ENCODE measurements around the gene ZNF512B.

The ZNF512B gene

DNA sequence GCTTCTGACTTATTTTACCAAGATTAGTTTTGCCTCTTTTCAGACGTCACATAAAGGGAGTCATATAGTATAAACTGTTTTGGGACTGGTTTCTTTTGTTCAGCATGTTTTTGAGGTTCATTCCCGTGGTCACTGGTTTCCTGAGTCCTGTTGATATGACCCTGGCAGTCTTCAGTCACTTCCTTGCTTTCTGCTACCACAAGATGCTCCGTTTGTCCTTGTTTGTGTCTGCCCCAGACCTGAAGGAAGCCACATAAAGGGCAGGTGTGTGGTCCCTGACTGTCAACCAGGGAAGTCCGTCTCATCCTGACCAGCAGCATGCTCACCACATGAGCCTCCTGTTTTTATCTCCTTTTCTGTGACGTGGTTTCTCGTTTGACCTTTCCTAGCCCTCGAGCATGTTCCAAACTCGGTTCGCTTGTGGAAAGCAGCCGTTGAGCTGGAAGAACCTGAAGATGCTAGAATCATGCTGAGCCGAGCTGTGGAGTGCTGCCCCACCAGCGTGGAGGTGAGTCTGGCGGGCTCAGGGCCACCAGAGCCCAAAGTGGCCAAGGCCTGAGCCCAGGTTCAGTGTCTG lies 40.2 kb upstream of the ZNF512B start:
- Histone ChIP-seq H3K18ac (ENCODE audit: low read length) (no peak overlapping the region), H3K4ac (ENCODE audit: low read depth, low read length) (no peak overlapping the region), H2BK15ac (replicated peaks; ENCODE audit: low read depth) (no peak overlapping the region), H3K9ac (ENCODE audit: low read length) (no peak overlapping the region), H3K56ac (ENCODE audit: low read length) (no peak overlapping the region), H4K5ac (ENCODE audit: low read length) (no peak overlapping the region), H2BK5ac (ENCODE audit: low read length) (no peak overlapping the region), H3K4me3 (ENCODE audit: low read length) (no peak overlapping the region), H3K23ac (ENCODE audit: low read length) (no peak overlapping the region), H3K79me1 (ENCODE audit: low read length) (peaks cover 3% of the 10 kb centered on the region), H4K8ac (ENCODE audit: low read depth, low read length) (no peak overlapping the region), H3K4me1 (ENCODE audit: control insufficient read depth, low read depth, low read length) (no peaks in the 10 kb centered on the region), H3K27me3 (ENCODE audit: insufficient read depth, low read length, poor library complexity) (no peaks in the 10 kb centered on the region), H3K27ac (ENCODE audit: low read depth, low read length) (no peak overlapping the region), H2AK5ac (ENCODE audit: low read length) (no peak overlapping the region), H3K4me2 (ENCODE audit: low read length) (no peak overlapping the region), H3K36me3 (ENCODE audit: control insufficient read depth, insufficient read depth, low read length) (peaks cover 18% of the 10 kb centered on the region), H3K79me2 (ENCODE audit: control insufficient read depth, insufficient read depth, low read length) (no peaks in the 10 kb centered on the region), H2BK120ac (ENCODE audit: low read depth, low read length) (no peak overlapping the region)
- no peak for DNase-seq
- WGBS (ENCODE audit: extremely low coverage, insufficient coverage, low lambda C conversion rate) = no CpG with 5 or more reads among the region's 13 CpGs

GRCh38 chr20:64006902-64007301 lies 37.2 kb upstream of the ZNF512B start:
- H3K4me1 ChIP-seq (ENCODE audit: control insufficient read depth, low read depth, low read length) = no peaks in the 10 kb centered on the region
- no peak overlapping the region for H2BK120ac ChIP-seq (ENCODE audit: low read depth, low read length)
- DNase-seq = no peak
- no peak overlapping the region for H2AK5ac ChIP-seq (ENCODE audit: low read length)
- H3K36me3 ChIP-seq (ENCODE audit: control insufficient read depth, insufficient read depth, low read length) = peaks cover 17% of the 10 kb centered on the region
- H3K4me3 ChIP-seq (ENCODE audit: low read length) = no peak overlapping the region
- H3K23ac ChIP-seq (ENCODE audit: low read length) = no peak overlapping the region
- H3K56ac ChIP-seq (ENCODE audit: low read length) = no peak overlapping the region
- H3K4ac ChIP-seq (ENCODE audit: low read depth, low read length) = no peak overlapping the region
- H2BK5ac ChIP-seq (ENCODE audit: low read length) = no peak overlapping the region
- H3K9ac ChIP-seq (ENCODE audit: low read length) = no peak overlapping the region
- no peak overlapping the region for H3K18ac ChIP-seq (ENCODE audit: low read length)
- H3K27ac ChIP-seq (ENCODE audit: low read depth, low read length) = no peak overlapping the region
- H2BK15ac ChIP-seq (replicated peaks; ENCODE audit: low read depth) = no peak overlapping the region
- H3K79me2 ChIP-seq (ENCODE audit: control insufficient read depth, insufficient read depth, low read length) = no peaks in the 10 kb centered on the region
- no peak overlapping the region for H4K8ac ChIP-seq (ENCODE audit: low read depth, low read length)
- H3K27me3 ChIP-seq (ENCODE audit: insufficient read depth, low read length, poor library complexity) = no peaks in the 10 kb centered on the region
- H4K5ac ChIP-seq (ENCODE audit: low read length) = no peak overlapping the region
- no CpG with 5 or more reads among the region's 3 CpGs for WGBS (ENCODE audit: extremely low coverage, insufficient coverage, low lambda C conversion rate)
- H3K79me1 ChIP-seq (ENCODE audit: low read length) = peaks cover 3% of the 10 kb centered on the region
- H3K4me2 ChIP-seq (ENCODE audit: low read length) = no peak overlapping the region

- H3K36me3 ChIP-seq (ENCODE audit: control insufficient read depth, insufficient read depth, low read length) = peaks cover 19% of the 10 kb centered on the region
- H2AK5ac ChIP-seq (ENCODE audit: low read length) = no peak overlapping the region
- H2BK120ac ChIP-seq (ENCODE audit: low read depth, low read length) = no peak overlapping the region
- H2BK15ac ChIP-seq (replicated peaks; ENCODE audit: low read depth) = no peak overlapping the region
- no peak overlapping the region for H3K9ac ChIP-seq (ENCODE audit: low read length)
- no peak for DNase-seq
- H3K79me1 ChIP-seq (ENCODE audit: low read length) = peaks cover 3% of the 10 kb centered on the region
- H3K27me3 ChIP-seq (ENCODE audit: insufficient read depth, low read length, poor library complexity) = no peaks in the 10 kb centered on the region
- no peak overlapping the region for H3K4me2 ChIP-seq (ENCODE audit: low read length)
- no peak overlapping the region for H3K56ac ChIP-seq (ENCODE audit: low read length)
- H4K8ac ChIP-seq (ENCODE audit: low read depth, low read length) = no peak overlapping the region
- H3K4me1 ChIP-seq (ENCODE audit: control insufficient read depth, low read depth, low read length) = no peaks in the 10 kb centered on the region
- H3K18ac ChIP-seq (ENCODE audit: low read length) = no peak overlapping the region
- no peaks in the 10 kb centered on the region for H3K79me2 ChIP-seq (ENCODE audit: control insufficient read depth, insufficient read depth, low read length)
- H2BK5ac ChIP-seq (ENCODE audit: low read length) = no peak overlapping the region
- no peak overlapping the region for H4K5ac ChIP-seq (ENCODE audit: low read length)
- H3K4ac ChIP-seq (ENCODE audit: low read depth, low read length) = no peak overlapping the region
- no CpG with 5 or more reads among the region's 10 CpGs for WGBS (ENCODE audit: extremely low coverage, insufficient coverage, low lambda C conversion rate)
- no peak overlapping the region for H3K23ac ChIP-seq (ENCODE audit: low read length)
- H3K4me3 ChIP-seq (ENCODE audit: low read length) = no peak overlapping the region
- no peak overlapping the region for H3K27ac ChIP-seq (ENCODE audit: low read depth, low read length)
Observed at GRCh38 chr20:64006490-64006889, 36.8 kb upstream of the ZNF512B start.

DNA sequence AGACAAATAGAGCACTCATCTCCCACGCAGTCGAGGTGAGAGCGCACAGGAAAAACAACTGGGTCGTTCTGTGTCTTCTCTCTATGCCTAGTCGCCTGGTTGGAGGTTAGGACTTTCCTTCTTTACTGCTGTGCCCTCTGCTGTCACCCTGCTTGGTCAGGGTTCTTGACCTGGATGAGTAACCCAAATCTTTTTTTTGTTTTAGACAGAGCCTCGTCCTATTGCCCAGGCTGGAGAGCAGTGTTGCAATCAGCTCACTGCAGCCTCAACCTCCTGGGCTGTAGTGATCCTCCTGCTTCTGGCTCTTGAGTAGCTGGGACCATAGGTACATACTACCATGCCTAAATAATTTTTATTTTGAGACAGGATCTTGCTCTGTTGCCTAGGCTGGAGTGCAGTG lies 35.7 kb upstream of the ZNF512B start:
- Histone ChIP-seq H3K36me3 (ENCODE audit: control insufficient read depth, insufficient read depth, low read length) (peaks cover 17% of the 10 kb centered on the region), H3K4me3 (ENCODE audit: low read length) (no peak overlapping the region)
- no CpG with 5 or more reads among the region's 6 CpGs for WGBS (ENCODE audit: extremely low coverage, insufficient coverage, low lambda C conversion rate)

GRCh38 chr20:64003960-64004725 lies 34.4 kb upstream of the ZNF512B start:
- Histone ChIP-seq H3K56ac (ENCODE audit: low read length) (no peak overlapping the region), H3K79me1 (ENCODE audit: low read length) (peaks cover 3% of the 10 kb centered on the region), H3K79me2 (ENCODE audit: control insufficient read depth, insufficient read depth, low read length) (no peaks in the 10 kb centered on the region), H3K27ac (ENCODE audit: low read depth, low read length) (no peak overlapping the region), H2AK5ac (ENCODE audit: low read length) (no peak overlapping the region), H3K4me3 (ENCODE audit: low read length) (no peak overlapping the region), H4K8ac (ENCODE audit: low read depth, low read length) (no peak overlapping the region), H3K4me2 (ENCODE audit: low read length) (no peak overlapping the region), H2BK15ac (replicated peaks; ENCODE audit: low read depth) (no peak overlapping the region), H4K5ac (ENCODE audit: low read length) (no peak overlapping the region), H3K36me3 (ENCODE audit: control insufficient read depth, insufficient read depth, low read length) (peaks cover 17% of the 10 kb centered on the region), H3K4me1 (ENCODE audit: control insufficient read depth, low read depth, low read length) (no peaks in the 10 kb centered on the region), H3K23ac (ENCODE audit: low read length) (no peak overlapping the region), H3K27me3 (ENCODE audit: insufficient read depth, low read length, poor library complexity) (no peaks in the 10 kb centered on the region), H2BK5ac (ENCODE audit: low read length) (no peak overlapping the region), H3K18ac (ENCODE audit: low read length) (no peak overlapping the region), H2BK120ac (ENCODE audit: low read depth, low read length) (no peak overlapping the region), H3K4ac (ENCODE audit: low read depth, low read length) (no peak overlapping the region), H3K9ac (ENCODE audit: low read length) (no peak overlapping the region)
- WGBS (ENCODE audit: extremely low coverage, insufficient coverage, low lambda C conversion rate) = no CpG with 5 or more reads among the region's 7 CpGs
- DNase-seq = no peak

More for the DNA sequence above, 35.7 kb upstream of the ZNF512B start:
- Histone ChIP-seq H2BK5ac (ENCODE audit: low read length) (no peak overlapping the region), H3K27ac (ENCODE audit: low read depth, low read length) (no peak overlapping the region), H2AK5ac (ENCODE audit: low read length) (no peak overlapping the region), H4K8ac (ENCODE audit: low read depth, low read length) (no peak overlapping the region), H3K4me2 (ENCODE audit: low read length) (no peak overlapping the region), H3K23ac (ENCODE audit: low read length) (no peak overlapping the region), H3K56ac (ENCODE audit: low read length) (no peak overlapping the region), H3K79me2 (ENCODE audit: control insufficient read depth, insufficient read depth, low read length) (no peaks in the 10 kb centered on the region), H3K27me3 (ENCODE audit: insufficient read depth, low read length, poor library complexity) (no peaks in the 10 kb centered on the region), H4K5ac (ENCODE audit: low read length) (no peak overlapping the region), H3K9ac (ENCODE audit: low read length) (no peak overlapping the region), H3K18ac (ENCODE audit: low read length) (no peak overlapping the region), H3K79me1 (ENCODE audit: low read length) (peaks cover 3% of the 10 kb centered on the region), H2BK15ac (replicated peaks; ENCODE audit: low read depth) (no peak overlapping the region), H3K4ac (ENCODE audit: low read depth, low read length) (no peak overlapping the region), H3K4me1 (ENCODE audit: control insufficient read depth, low read depth, low read length) (no peaks in the 10 kb centered on the region), H2BK120ac (ENCODE audit: low read depth, low read length) (no peak overlapping the region)
- DNase-seq = no peak

Data from mesendoderm (in vitro differentiated cells).